ENCODE measurements around the gene OVOL1.

DNA sequence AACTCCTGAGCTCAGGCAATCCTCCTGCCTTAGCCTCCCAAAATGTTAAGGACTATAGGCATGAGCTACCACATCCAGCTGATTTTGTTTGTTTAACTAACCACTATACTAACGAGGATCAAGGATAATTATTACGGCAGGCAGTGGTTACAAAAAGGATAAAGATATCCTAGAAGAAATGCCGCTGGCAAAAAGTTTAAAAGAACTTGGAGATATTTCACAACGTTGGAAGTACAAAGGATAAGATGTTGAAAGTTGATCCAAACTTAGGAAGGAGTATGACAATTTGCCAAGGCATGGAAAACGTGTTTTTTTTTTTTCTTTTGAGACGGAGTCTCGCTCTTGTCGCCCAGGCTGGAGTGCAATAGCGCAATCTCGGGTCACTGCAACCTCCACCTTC, 19.5 kb upstream of the OVOL1 start:
- TF ChIP-seq, protein P1, sequence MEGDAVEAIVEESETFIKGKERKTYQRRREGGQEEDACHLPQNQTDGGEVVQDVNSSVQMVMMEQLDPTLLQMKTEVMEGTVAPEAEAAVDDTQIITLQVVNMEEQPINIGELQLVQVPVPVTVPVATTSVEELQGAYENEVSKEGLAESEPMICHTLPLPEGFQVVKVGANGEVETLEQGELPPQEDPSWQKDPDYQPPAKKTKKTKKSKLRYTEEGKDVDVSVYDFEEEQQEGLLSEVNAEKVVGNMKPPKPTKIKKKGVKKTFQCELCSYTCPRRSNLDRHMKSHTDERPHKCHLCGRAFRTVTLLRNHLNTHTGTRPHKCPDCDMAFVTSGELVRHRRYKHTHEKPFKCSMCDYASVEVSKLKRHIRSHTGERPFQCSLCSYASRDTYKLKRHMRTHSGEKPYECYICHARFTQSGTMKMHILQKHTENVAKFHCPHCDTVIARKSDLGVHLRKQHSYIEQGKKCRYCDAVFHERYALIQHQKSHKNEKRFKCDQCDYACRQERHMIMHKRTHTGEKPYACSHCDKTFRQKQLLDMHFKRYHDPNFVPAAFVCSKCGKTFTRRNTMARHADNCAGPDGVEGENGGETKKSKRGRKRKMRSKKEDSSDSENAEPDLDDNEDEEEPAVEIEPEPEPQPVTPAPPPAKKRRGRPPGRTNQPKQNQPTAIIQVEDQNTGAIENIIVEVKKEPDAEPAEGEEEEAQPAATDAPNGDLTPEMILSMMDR (IDR thresholded peaks at IDR 0.05): no peak
- TF ChIP-seq POLR2A (IDR thresholded peaks at IDR 0.05): no peak
- no peak for TF ChIP-seq POLR2AphosphoS5 (IDR thresholded peaks at IDR 0.05)

All from sigmoid colon (tissue), 4 donors.